Activated effector memory CD4-positive, alpha-beta T cell treated with Interleukin-2 at 50 U/mL for 16 hours (primary cell): ENCODE data around the gene WWC2.

ENCODE experiments used
- DNase-seq: peaks from one replicate; pipeline ENCODE4 v3.0.0-alpha.2; 2020

WWC2 gene

DNA sequence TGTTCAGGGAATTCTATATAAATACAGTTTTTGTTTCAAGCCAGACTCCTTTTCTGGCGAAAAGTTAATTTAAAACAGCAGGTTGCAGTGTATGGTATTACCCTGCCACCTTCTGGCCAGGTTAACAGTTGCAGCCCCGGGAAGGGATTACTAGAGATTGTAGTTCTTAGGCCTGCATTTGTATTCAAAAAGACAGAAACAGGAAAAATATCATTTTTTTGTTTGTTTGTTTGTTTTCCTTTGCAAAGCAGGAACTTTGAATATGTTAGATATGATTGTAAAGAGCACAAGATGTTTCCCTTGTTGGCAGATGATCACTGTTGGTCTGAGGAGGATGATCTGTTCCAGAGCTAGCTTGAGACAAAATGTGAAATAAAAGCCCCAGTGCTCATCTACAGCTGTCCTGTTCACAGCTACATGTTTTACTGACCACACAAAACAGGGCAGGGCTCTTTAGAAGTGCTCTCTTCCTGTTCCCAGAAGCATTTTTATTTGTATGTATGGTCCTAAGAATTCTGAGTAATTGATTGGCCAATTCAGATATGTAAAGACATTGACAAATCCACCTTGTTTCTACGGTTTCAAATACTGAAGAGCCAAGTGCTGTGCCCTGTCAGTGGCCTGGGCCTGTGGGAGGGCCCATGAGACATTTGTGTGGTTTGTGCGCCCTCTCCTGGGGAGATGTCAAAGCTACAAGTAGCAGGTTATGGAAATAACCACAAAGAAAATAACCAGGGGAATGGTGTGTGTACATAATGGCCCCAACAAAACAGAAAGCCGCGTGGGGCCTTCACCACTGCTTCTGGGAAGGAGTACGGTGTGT is 163.1 kb downstream of the WWC2 start:
- peak; percentile 50 for DNase-seq

- DNase-seq = no peak
Measured at GRCh38 chr4:183262776-183263100, 163.7 kb downstream of the WWC2 start.

- DNase-seq = no peak
Measured at GRCh38 chr4:183263787-183264386, 164.8 kb downstream of the WWC2 start.

DNA sequence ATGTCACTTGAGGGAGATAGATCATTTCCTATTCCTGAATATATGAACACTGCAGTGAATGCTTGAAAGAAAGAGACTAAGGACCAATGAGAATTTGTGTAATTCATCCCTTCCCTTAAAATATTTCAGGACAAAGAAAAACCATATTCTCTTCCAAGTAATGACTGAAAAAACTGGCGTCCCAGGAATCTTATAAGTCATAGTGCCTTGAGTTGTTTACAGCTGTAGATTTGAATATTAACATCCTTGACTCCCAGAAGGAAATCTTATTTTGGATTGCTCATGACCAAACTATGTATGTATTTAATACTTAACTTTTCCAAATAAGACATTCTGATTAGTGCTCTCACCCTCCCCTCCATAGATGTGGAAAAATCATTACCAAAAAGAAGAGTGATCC is 165.6 kb downstream of the WWC2 start:
- no peak for DNase-seq

- DNase-seq = no peak
Measured at GRCh38 chr4:183266371-183266770, 167.3 kb downstream of the WWC2 start.

- no peak for DNase-seq
Measured at GRCh38 chr4:183268556-183268955, 169.5 kb downstream of the WWC2 start.

- DNase-seq = no peak
Measured at GRCh38 chr4:183272384-183272783, 173.3 kb downstream of the WWC2 start.

DNA sequence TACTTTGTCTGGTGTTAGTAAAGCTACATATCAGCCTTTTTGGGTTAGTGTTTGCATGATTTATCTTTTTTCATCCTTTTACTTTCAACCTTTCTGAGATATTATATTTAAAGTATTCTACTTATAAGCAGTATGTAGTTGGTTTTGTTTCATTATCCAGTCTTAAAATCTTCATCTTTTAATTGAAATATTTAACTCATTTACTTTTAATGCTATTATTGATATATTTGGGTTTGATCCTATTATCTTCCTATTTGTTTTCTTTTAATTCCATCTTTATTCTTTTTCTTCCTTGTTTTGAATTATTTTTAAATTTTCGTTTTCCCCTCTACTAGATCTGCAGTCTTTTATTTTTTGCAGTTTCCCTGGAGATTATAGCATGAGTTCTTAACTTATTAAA is 177.0 kb downstream of the WWC2 start:
- no peak for DNase-seq

DNA sequence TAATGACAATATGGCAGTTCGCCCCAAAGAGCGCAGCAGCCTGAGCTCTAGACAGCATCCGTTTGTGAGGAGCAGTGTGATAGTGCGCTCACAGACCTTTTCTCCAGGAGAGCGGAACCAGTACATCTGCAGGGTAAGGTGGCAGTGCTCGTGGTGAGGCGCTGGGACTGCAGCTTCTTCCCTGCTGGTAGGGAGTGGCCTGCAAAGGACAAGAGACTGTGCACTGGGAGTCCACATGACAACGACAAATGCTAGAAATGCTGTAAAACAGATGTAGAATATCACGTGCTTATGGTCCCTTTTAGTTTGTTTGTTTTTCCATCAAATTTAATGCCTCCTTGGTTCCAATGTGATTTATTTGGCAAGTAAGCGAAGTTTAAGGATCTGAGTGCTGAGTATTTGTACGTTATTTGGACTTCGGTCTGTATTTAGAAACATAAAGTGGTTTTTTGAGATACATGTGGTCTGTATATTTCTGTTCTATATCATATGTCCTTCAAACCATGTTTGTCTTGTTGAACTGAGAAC is 185.3 kb downstream of the WWC2 start:
- no peak for DNase-seq

- no peak for DNase-seq
Measured at GRCh38 chr4:183284965-183285364, 185.9 kb downstream of the WWC2 start.

DNA sequence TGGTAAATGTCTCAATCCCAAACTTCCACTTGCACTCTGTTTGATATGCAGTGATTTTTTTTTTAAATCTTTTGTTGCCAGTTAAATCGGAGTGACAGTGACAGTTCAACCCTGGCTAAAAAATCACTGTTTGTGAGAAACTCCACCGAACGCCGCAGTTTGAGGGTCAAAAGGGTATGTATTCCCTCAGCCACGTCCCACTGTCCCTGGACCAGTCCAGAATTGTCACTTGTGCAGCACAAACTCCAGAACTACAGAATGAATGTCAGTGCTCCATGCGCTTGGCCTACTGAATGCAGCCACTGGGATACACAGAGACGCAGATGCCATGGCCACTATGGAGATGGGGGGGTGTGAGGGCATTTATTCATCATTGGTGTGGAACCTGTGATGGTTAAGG is 186.8 kb downstream of the WWC2 start:
- DNase-seq = no peak

GRCh38 chr4:183286590-183287308 is 187.7 kb downstream of the WWC2 start:
- no peak for DNase-seq

GRCh38 chr4:183287309-183287659 is 188.2 kb downstream of the WWC2 start:
- no peak for DNase-seq

GRCh38 chr4:183287677-183288076 is 188.6 kb downstream of the WWC2 start:
- DNase-seq = no peak

DNA sequence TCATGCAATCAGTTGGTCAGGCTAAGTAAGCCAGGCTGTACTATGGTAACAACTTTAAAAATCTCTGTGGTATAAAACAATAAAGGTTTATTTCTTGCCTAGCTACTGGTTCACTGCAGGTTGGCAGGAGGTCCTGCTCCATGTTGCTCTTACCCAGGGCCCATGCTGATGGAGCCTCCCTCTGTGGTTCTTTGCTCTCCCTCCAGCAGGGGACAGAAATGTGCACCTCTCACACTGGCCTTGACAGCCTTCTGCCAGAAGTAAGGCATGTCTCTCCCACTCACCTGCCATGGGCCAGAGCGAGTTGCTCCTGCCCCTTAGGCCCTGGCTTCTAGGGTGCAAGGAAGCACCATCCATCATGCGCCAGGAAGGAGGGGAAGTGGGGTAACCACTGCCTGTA is 189.9 kb downstream of the WWC2 start:
- DNase-seq = no peak

GRCh38 chr4:183289688-183290087 is 190.6 kb downstream of the WWC2 start:
- no peak for DNase-seq

- no peak for DNase-seq
Measured at GRCh38 chr4:183291070-183291469, 192.0 kb downstream of the WWC2 start.

GRCh38 chr4:183295711-183296110 is 196.7 kb downstream of the WWC2 start:
- DNase-seq = no peak

DNA sequence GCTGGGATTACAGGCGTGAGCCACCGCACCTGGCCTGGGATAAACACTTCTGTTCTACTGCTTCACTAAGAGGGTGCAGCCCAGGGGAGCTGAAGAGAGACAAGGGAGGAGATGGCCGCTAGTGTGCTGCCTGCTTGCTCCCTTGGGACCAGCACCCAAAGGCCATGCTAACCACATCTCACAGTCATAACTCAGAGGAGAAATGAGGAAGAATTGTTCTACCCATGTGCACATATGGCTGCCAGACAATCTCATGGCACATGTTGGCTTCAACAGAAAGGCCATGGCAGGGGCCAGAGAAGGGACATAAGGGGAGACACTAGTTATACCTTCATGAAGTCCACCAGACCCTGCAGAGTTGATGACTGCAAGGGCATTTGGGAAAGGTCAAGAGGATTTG is 198.6 kb downstream of the WWC2 start:
- no peak for DNase-seq

DNA sequence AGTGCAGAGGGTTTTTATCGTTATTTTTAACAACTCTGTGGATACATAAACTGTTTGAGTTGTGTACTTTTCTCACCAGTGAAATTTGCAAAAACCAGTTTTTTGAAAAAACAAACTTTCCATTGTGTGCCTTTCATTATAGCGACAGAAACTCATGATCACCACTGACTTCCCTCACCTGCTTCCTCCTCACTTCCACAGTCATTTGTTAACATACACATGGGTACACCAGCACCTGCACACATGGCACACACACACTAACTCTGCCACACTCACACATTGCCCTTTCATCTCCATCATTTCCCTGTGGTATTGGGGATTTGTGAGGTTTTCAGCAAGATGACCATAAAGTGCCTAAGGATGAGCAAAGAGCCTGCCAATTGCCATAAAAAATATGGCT is 200.4 kb downstream of the WWC2 start:
- no peak for DNase-seq

DNA sequence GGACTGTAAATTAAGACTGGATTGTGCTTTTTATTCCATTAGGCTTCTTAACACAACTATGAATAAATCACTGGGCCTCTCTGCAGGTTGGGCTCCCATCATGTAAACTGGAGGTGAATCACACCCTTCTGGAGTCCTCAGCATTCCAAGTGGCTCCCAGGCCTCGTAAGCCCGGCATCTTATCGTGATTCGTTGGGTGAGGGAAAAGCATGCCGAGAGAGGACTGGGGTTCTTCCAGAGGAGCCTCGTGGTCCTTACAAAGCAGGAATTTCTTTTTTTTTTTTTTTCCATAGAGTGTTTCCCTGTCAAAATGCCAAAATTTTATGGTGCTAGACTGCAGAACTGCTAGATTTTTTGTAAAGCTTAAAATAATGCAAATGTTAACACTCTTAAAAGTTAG is 201.0 kb downstream of the WWC2 start:
- no peak for DNase-seq

- DNase-seq = no peak
Measured at GRCh38 chr4:183300655-183301054, 201.6 kb downstream of the WWC2 start.

DNA sequence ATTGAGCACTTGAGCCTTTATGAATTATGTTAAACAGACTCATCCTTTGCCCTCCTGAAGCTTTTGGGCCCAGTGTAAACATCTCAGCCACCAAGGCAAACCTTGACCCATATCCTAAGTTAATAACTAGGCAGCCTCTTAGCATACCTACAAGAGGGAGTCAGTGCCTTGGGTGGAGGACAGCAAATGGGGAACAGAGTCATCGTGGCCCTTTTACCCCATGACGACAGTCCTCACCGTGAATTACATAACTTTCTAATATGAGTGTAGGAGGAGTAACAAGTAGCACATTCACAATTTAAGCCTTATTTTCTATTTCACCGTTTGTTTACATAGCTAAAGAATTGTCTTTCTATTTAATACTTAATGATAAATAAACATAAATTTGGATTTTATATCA is 204.2 kb downstream of the WWC2 start:
- DNase-seq = no peak

DNA sequence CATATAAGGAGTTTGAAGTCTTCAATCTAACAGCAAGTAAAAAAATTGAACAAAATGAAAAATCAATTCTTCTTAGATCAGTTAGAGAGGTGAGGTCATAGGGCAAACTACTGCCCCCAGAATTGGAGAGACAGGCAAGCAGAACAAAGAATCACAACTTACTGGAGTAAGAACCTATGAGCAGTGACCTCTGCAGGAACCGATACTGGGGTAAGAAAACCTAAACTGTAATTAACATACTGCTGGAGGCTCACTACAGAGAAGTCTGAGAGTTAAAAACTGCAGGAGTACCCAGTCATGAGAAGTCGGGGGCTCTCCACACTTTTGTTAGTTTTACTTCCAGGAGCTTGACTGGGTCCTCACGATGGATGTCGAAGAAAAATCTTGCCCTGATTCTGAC is 205.0 kb downstream of the WWC2 start:
- DNase-seq = no peak
